HG03135 (cell line): ENCODE measurements around the gene PCSK6.

Experiments
- ATAC-seq: cut with Tn5 transposase; IDR thresholded peaks from one replicate; pipeline ENCODE4 v1.9.1; 2021; ENCODE audit warnings: mild to moderate bottlenecking, moderate library complexity; ENCODE audit not compliant: unreplicated experiment

Gene PCSK6

DNA sequence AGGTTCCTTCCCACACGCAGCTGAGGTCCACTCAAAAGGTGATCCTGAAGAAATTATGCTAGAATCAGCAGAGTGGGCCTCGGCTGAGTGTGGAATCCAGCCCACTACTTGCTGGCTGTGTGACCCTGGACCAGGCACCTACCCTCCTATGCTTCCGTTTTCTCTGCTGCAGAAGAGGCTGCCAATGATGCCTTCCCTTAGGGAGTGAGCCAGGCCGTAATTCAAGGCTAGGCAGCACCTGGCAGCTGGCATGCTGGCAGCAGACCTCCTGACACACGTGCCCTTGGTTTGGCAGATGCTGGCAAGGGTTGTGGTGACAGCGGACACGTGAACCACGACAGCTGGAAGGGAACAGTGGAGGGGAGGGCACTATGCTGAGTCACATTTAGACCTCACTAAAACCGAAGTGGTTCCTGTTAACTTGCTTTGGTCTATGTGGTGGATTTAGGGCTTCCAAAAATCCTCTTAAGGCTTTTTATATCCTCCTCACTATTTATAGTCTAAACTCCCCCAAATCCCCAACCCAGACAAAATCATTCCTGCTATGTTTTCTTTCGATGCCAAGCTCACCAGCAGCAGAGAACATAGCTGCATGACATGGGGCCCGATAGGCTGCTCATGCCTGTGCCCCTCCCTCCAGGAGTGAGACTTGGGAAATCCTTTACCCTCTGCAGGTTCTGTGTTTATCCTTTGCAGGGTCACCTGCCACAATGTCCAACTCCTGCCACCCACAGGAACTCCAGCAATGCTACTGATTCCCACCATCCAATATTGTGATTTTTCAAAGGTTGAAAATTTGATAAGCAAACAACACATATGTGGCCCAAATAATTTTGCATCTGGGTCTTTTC is 10.6 kb upstream of the PCSK6 start:
- no peak for ATAC-seq

DNA sequence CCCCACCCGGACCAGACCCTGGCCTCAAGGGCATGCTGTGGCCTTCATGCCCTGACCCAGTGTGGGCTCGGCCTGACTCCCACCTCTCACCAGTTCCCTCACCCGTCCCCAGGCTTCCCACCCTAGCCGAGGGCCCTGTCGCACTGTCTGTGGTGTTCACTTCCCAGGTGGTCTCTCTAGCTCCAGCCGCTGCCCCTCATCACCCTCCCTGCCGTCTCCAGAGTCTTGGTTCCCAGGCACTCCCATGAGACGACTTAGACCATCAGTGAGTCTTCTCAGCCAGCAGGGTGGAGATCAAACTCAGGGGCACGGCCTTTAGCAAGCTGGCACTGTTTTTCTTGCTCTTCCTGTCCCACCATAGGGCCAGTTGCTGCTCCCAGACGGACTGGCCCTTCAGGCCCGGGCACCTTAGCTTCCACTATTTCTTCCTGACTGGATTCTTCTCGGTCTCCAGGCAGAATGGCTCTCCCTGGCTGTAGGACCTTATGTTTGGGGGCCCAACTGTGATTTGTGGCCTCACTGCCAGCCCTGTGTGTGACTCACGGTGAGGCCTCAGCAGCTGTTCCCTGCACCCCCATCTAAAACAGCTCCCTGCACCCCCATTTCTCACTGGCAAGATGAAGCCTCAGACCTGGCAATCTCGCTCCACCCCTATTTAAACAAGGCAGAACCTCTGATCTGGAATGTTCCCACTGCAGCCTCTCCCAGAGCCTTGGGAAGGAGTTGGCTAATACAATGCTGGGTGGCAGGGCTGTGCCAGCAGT is 9.4 kb upstream of the PCSK6 start:
- no peak for ATAC-seq

GRCh38 chr15:101498076-101498716 is 8.7 kb upstream of the PCSK6 start:
- ATAC-seq, result no peak

GRCh38 chr15:101497484-101498034 is 8.1 kb upstream of the PCSK6 start:
- no peak for ATAC-seq

GRCh38 chr15:101497017-101497416 is 7.5 kb upstream of the PCSK6 start:
- ATAC-seq, result no peak

DNA sequence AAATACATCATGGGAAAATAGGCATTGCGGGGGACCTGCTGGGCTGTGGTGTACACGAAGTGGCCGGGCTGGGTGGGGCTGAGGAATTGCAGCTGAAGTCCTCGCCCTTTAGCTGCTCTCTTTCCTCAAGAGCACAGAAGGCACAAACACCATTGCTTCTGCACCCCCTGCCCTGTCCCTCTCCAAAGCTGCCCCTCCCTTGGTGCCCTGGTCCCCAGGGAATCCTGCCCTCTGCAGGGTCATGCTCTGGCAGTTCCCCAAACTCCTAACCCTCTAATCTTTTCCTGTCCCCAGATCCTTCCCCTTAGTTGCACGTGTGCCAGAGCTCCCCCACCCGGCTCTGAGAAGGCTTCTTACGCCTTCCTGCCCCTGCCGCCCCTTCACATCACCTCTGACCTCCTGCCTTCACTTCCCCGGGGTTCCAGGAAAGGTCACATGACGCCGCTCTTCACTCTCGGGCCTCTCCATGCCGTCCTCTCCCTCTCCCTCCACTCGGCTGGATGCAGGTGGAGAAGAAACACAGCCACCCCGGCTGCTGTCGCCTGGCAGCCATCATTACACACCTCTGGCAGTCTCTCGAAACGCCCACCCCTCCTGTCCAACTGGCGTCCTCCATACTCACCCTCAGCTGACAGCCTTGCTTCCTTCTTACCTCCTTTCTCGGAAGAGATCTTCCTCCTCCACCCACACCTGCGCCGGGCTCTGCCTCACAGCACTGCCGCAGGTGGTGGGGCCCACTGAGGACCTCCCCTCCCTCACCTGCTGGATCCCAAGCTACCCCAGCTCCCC is 6.9 kb upstream of the PCSK6 start:
- ATAC-seq, result no peak

GRCh38 chr15:101495334-101496197 is 6.1 kb upstream of the PCSK6 start:
- ATAC-seq, result no peak

GRCh38 chr15:101494251-101494796 is 4.8 kb upstream of the PCSK6 start:
- ATAC-seq, result no peak

GRCh38 chr15:101492766-101493692 is 3.5 kb upstream of the PCSK6 start:
- ATAC-seq, result no peak

- no peak for ATAC-seq
These were observed 2.5 kb upstream of the PCSK6 start for GRCh38 chr15:101491734-101492640.

DNA sequence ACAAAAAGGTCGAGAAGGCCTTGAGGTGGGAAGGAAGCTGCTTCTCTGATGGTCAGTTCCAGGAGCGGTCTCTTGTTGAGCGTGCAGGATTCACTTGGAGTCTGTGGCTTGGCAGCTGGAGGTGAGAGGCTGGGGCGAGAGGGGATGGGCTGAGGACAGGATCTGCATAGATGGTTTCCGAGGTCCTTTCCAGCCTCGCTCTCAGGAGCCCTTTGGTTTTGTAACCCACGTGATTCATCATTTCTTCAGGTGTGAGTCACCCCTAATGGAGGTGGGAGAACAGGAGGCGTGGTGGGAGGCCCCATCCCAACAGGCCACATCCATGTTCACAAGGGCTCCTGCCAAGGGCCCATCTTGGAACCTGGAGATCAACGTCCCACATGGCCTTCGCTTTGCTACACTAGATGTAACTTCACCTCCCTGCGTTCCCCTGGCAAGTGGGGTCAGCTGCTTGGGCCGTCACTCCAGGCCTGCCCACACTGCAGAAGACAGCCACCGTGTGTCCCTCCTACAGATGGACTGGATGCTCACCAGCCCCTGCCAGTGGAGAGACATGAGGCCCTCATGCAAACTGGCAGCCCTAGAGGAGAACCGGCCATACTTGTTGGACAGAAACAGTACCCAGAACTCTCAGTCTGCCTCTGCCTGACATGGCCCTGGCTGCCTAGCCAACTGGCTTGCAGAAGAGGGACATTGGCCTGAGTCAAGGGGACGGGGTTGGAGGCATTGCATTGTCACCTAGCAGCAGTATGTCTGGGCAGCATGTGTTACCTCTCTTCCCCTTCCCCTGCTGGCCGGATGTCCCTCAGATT is 1.6 kb upstream of the PCSK6 start:
- no peak for ATAC-seq

DNA sequence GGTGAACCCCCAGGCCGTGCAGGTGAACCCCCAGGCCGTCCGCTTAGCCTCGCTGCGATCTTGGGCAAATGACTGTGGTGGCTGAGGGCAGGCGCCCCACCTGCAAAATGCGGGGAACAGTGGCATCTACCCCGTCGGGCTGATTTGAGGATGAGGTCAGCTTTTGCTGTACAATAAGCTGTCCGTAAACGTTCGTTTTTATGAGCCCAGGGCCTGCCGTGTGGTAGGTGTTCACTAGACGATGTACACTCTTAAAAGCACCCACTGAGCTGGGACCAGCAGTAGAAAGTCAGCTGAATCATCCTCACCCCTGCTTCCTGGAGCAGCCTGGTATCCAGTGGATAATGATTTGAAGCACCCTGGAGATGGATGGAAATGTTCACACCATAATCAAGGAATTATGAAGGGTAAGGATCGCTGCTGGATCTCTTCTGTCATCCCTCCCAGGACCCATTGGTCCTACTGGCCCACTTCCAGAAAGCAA is 943 bp upstream of the PCSK6 start:
- no peak for ATAC-seq

DNA sequence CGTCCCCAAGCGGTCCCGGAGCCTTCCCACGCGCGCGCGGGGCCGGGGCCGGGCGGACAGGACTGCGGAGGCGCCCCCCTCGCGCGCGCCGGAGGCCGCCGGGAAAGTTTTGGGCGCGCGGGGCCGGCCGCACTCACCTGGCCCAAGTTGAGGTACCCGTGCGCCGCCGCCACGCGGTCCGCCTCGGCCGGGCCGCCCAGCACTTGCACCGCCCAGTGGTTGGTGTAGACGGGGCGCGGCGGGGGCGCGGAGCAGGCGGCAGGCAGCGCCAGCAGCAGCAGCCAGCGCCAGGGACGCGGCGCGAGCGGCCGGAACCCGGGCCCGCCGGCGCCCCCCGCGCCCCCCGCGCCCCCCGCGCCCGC is 289 bp downstream of the PCSK6 start:
- ATAC-seq, result no peak

GRCh38 chr15:101488300-101489164 is 975 bp downstream of the PCSK6 start:
- ATAC-seq, result no peak

DNA sequence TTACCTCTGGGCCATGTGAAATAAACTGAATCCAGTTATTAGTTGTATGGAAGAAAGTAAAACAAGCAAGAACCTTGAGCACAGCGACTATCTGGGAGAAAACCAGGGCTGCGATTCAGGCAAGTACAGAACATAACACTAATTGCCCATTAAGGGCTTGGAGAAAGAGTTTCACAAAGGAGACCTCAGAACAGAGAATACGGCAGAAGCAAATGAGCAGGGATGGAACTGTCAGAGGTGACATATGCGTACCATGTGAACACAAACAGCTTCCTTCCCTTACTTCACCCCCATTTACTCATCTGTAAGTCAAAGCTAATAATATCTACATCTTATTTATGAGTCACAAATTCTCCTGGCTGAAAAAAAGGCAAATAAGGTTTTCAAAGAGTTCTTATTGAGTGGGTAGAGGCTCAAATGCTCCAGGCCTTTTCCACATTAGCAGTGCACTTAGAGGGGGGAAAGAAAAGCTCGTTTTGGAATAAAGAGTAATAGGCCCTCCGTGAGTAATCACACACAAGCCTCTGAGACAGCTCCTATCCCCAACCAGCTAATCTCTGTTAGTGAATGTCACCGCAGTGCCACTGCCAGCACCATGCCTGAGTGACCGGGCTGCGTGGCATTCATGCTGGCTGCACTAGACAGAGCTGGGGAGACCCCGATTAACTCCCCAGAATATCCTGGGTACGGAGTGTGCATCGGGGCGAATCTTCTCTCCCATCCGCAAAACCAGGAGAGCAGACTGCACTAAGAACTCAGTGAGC is 2.6 kb downstream of the PCSK6 start:
- no peak for ATAC-seq
